HG02870 (cell line): Measurements from ENCODE around the gene PLEKHO2.

ENCODE experiments used
- ATAC-seq: cut with Tn5 transposase; IDR thresholded peaks from one replicate; pipeline ENCODE4 v1.9.1; 2021; ENCODE audit warnings: mild to moderate bottlenecking, moderate library complexity; ENCODE audit not compliant: unreplicated experiment

The PLEKHO2 gene

DNA sequence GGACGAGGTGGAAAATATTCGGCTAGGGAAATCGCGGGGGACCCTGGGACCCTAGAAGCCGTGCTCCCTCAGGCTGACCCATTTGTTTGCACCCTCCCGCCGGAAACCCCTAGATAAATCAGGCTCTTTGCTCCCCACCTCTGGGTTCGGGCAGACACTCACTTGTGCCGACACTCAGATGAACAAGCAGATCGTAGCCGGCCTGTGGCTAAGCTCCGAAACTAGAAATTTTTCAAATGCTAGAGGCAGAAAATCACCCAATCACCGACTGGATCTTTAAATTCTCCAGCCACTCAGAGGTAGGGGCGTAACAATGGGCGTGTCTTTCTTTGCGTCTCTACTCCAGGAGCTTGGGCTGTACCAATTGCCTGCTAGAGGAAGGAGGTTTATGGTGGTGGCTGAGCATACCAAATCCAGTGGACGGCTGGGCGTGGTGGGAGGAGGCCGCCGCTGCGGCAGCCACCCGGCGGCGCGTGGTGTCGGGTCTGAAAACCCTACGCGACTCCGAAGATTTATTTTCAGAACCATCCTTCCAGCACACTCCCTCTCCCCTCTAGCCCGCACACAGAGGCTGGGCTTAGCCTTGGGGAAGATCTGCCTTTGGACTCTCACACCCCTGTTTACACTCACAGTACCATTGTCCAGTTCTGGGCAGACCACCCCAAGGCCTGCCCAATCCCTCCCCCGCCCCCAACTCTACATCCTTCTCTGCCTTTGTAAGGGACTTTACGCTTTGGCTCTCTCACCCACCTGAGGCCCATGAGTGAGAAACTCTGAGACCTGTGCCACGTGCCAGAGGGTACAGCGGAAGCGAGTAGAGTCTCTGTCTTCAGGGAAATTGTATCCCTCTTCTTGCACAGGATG, 16.1 kb upstream of the PLEKHO2 start, which contains the start of gene PIF1:
Gene PIF1, minus strand, starts transcription at position 217 of the 864 bp plus-strand sequence. CDS start 1,312 bp downstream, outside the sequence.
- peak; percentile 86 for ATAC-seq

DNA sequence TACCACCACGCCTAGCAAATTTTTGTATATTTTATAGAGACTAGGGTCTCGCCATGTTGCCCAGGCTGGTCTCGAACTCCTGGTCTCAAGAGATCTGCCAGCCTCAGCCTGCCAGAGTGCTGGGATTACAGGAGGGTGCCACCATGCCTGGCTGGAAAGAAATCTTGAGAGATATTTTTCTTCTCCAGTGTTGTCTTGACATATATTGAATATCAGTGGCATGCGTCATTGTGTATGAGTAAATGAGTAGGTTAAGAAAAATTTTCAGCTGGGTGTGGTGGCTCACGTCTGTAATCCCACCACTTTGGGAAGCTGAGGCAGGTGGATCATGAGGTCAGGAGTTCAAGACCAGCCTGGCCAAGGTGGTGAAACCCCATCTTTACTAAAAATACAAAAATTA, 12.7 kb upstream of the PLEKHO2 start:
- no peak for ATAC-seq

DNA sequence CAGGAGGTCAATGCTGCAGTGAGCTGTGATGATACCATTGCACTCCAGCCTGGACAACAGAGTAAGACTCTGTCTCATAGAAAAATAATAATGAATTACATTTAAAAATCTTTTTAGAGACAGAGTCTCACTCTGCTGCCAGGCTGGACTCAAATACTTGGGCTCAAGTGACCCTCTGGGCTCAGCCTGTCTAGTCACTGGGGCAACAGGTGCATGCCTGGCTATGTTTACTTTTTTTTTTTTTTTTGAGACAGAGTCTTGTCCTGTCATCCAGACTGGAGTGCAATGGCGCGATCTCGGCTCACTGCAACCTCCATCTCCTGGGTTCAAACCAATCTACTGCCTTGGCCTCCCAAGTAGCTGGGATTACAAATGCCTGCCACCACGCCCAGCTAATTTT, 8.0 kb upstream of the PLEKHO2 start:
- ATAC-seq = no peak

DNA sequence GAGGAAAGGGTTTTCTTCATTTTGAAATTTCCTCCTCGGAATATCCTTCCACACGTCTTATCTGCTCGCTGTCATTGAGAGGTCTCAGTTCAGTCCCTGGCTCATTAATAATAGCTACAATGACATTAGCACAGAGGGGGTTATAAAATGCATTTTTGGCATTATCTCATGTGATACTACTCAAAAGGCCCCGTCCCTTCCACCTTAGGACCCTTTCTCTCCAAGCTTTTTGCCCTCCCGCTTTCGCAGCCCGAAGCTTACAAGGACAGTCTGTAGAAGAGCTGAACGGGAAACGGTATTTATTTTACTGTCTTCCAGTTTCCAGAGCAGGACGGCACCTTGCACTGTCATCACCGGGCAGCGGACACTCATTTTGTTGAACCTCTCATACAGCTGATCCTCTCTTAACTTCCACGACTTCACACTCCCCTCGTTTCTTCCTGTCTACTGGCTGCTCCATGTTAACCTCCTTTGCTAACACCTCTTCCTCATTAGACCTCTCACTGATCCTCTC, 5.6 kb upstream of the PLEKHO2 start:
- no peak for ATAC-seq

DNA sequence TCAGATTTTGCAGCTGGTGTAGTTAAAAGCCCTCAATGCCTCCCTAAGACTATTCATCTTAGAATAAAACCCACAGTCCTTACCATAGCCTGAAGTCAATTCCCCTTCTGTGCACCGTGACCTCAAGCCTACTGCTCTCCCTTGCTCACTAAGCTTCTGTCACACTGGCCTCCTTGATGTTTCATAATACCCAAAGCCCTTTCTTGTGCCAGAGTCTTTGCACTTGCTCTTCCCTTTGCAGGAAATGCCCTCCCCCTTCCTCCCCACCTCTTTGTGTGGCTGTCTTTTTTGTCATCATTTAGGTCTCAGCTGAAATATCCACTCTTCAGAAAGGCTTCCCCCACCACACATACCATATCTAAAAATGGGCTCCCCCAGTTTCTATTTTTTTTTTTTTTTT, 4.2 kb upstream of the PLEKHO2 start:
- ATAC-seq = no peak

DNA sequence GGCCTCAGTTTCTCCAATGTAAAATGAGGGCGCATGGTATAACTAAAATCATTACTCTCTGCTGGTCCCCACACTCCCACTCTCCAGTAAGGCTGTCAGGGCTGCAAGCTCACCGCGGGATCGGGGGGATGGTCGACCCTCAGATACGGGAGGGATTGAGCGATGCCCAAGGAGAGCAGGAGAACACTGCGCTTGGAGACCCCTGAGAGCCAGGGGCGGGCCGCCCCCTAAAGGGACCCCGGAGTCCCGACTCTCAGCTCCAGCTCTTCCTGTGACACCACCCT, 713 bp upstream of the PLEKHO2 start:
- no peak for ATAC-seq

DNA sequence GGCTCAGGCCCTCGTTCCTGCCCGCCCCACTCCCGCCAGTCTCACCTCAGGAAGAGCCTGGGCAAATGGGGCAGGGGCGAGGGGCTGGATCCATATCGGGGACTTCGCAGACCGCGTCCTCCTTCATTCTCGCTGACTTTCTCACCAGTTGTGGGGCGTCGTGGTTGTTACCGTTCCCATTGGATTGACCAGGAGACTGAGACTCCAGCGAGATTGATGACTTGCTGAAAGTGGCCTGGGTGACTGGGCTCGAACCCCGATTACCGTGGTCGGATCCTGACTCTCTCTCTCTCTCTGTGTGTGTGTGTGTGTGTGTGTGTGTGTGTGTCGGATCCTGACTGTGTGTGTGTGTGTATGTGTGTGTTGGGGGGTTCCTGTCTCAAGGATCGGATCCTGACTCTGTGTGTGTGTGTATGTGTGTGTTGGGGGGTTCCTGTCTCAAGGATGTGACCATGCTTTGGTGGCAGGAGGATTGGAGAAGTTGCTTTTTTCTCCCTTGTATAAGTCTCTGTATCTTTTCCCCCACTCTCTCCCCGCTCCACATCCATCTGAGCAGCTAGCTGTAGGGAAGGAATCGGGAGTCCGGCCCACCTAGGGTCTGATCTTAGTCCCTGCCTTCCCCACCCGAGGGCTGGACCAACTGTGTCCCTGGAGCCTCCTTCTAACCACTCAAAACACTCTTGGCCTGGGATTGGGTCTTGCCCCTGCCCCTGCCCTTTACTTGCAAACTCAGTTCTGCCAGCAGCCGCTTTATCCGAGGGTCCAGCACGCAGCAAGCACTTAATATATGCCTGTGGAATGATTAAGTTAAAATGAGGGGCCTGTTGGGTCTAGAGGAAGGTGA, 603 bp downstream of the PLEKHO2 start:
- no peak for ATAC-seq

DNA sequence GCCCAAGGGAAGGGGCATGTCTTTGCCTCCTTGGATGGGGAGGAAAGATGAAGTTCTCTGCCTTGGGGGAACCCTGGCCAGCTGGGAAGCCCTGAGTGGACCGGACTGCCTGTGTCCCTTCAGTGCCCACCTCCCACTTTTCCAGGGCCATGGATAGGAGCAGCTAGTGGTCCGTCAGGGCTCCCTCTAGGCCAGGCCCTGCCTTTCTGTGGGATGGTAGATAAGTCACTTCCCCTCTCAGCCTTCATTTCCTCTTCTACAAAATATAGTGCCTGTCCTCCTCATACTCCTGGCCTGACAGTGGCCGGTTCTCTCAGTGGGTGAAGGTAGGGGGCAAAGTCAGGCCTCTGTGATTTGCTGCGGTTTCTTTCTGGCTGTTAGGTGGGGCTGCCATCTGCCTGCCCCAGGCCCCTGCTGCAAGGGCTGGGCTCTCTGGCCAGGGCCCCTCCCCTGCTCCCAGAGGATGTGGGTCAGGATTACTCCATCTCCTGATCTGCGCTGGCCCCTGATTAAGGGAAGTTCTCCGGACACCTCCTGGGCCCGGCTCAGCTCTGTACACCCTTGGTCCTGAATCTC, 1.4 kb downstream of the PLEKHO2 start:
- ATAC-seq = no peak

DNA sequence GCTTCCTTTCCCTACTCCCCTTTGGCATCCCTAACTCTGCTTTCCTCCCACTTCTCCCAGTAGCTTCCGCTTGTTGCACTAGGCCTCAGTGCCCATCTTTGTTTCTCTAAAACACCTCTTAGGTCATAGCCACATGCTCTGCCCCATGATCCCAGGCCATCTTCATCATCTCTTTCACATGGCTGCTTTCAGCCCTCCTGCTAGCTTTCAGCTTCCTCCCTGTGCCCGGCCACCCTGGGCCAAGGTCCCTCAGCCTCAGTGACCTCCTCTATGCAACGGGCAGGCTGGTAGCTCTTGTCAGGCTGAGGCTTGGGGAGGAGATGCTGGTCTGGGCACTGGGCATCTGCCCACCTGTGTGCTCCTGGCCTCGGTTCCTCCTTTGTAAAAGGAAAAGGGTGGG, 2.3 kb downstream of the PLEKHO2 start:
- no peak for ATAC-seq

DNA sequence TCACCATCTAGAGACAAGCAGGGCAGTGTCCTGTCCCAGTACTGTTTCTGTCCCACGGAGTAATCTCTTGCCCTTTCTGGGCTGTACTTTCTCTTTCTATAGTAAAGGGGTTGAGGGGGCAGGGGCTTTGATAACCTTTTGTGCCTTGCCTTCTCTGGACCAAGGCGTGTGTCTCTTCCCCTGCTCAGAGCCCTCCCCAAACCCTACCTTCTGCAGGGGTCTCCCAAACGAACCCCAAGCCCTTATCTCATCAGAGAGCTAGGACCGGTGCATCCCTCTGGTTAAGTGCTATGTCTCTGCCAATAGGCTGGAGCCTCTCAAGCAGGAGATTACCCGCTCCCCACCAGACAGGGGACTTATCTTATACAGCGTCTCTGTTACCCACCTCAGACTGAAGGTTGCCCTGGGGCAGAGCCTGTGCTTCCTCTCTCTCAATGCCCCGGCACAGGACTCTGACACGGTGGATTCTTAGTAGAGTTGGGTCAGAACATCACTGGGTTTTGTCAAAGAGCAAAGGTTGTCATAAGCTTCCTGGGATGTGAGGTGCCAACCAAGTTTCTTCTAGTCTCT, 2.9 kb downstream of the PLEKHO2 start:
- no peak for ATAC-seq

DNA sequence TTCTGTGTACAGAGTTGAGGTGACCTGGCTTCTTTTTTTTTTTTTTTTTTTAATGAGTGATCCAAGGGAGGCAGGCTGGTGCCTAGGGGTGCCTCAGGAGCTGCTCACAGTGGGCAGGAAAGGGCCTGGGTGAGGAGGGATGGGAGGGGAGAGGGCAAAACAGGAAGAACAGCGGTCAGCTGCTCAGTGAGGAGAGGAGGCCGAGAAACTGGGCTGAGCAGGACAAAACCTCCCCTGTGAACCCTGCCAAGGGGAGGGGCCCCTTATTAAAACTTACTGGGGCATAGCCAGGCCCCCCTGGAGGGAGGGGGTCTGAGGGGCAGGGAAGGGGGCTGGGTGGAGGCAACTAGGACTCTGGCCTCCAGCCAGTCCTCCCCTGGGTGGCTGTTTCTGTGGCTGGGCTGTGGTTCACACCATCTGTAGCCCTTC, 3.5 kb downstream of the PLEKHO2 start:
- ATAC-seq = no peak

DNA sequence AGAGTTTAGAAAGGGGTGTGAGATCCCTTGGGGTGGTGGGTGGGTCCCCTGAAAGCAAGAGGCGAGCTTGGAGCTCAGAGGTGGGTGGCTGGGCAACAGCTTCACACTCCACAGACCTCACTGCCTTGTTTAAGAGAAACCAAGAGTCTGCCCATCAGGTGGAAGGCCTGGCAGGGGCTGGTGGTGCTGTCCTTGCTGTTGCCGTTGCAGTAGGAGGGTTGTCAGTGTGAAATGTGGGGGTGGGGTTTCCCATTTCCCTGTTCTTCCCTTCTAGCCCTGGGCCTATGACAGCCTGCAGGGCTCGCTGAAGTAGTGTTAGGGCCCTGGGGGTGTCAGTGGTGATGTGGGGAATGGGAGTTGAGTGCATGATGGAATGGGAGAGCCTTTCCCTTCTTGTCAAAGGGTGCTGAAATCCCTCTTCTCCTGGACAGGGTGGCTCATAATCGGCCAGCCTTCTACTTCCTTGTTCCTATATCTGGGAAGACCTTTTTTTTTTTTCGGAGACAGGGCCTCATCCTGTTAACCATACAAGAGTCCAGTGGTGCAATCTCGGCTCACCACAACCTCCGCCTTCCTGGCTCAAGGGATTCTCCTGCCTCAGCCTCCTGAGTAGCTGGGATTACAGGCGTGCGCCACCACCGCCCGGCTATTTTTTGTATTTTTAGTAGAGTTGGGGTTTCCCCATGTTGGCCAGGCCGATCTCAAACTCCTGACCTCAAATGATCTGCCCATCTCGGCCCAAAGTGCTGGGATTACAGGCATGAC, 4.3 kb downstream of the PLEKHO2 start:
- no peak for ATAC-seq

DNA sequence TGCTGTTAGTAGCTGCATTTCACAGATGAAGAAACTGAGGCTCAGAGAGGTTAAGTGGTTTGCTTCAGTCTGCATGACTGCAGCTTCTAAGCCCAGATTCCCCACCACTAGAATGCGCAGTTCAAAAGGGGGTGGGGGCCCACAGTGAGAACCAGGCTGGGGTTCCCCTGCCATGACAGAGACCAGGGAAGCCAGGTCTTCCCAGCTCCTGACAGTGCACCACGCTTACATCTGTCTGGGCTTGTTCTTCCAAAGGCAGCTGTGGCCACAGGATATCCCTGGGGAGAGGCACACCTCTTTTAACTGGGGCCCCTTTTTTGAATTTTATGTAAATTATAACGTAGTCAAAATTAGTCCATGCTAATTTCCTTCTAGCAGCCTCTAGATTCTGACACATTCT, 5.3 kb downstream of the PLEKHO2 start:
- ATAC-seq = no peak

DNA sequence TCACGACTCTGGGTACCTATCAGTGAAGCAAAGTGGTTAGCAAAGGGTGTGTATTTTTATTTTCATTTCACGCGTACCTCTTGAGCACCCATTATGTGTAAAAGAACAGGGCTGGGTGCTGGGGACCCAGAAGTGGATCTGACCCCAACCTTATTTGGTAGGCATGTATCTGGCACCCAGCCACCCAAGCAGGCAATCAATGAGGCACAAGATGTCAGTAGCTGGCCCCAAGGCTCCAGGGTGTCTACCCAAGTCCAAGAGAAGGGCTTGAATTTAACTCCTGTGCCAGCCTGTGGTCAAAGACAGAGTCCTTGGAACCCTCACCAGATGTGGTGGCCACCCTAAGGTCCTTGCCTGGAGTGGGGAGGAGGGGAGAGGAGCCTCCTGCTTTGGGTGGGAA, 5.7 kb downstream of the PLEKHO2 start:
- ATAC-seq = no peak

DNA sequence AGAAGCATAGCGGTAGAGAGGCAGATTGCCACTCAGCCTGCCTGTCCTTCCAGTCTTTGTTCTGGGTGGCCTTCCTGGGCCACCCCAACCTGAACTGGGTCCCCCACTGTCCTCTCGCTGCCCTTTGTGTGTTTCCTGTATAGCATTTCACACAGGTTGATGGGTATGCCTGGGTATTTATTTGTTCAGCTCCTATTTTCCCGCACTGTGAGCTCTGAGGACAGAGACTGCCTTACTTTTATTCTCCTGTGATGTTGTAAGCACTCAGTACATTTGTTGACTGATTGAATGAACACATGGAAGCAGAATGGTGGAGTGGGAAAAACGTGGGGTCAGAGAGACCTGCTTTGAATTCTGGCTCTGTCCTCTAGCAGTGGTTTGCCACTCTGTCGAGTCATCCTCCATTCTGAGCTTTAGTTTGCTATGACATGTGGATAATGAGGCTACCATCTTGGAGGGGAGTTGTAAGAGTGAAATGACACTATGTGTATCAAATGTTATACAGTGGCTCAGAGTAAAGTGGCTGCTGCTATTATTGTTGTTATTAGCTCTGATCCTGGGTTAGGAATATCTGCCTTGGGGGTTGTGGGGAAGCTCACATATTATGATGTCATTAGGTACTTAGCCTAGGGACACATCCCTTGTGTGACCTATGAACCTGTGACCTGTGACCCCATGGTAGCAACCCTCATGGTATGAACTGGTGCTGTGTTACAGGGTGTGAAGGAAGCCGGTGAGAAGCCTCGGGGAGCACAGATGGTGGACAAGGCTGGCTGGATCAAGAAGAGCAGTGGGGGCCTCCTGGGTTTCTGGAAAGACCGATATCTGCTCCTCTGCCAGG, 6.4 kb downstream of the PLEKHO2 start:
- no peak for ATAC-seq

DNA sequence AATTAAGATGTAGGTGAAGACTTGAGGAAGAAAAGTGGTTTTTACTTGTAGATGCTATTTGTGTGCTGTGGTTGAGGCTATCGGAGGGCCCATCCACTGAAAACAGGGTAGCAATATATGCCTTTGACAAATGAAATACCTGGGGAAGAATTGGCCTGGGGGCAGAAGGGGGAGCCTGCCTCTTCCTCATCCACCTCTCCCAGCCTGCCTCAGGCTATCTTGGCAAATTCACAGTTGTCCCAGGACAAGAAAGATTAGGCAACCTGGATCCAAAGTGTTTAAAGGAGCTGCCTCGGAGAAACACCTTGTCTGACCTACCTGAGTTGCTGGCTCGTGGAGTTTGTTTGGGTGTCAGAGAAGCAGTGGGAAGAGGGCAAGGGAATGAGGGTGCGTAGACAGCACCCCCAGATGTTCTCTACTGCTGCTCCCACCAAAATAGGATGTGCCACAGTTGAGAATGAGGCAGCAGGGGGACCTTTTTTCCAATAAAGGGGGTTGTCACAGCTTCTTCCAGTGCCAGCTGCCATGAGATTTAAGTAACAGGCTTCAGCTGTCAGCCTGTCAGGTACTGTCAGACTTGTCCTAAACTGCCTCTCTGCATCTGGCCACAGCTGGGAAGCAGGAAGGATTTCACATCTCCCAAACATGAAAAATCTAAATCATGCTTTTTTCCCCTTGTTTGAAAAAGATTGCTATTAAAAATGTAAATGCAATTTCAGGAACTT, 9.2 kb downstream of the PLEKHO2 start:
- ATAC-seq = no peak

DNA sequence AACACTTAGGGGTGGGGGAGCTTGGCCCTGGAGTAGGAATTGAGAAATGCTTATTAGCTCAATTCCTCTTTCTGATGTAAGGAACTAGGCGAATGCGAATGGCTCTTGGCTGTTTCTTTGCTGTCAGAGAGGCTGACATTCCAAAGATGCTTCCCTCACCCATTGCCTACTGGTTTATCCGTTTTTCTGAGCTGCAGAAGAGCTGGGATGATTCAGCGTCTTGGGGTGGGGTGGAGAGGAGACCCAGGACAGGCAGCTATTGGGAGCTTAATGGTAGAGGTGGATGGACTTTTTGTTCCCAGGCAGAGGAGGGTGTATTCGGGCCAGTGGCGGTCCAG, 9.8 kb downstream of the PLEKHO2 start:
- no peak for ATAC-seq

DNA sequence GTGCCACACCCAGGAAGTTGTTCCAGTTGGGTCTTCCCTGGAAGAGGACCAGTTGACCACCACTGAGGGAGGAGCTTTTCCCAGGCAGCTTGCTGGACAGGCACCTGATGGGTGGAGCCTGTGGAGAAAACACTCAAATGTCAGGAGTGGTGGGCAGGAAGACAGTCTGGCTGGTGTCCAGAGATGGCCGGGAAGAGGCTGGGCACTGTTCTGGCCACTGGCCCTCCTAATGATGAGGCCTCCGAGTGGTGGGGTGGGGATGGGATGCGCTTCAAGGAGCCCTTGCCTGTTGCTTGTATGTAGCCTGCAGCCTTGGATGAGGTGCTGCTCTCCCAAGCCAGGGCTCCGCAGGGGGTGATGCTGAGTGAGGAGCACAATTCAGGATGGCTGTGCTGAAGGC, 12.3 kb downstream of the PLEKHO2 start:
- ATAC-seq = no peak

DNA sequence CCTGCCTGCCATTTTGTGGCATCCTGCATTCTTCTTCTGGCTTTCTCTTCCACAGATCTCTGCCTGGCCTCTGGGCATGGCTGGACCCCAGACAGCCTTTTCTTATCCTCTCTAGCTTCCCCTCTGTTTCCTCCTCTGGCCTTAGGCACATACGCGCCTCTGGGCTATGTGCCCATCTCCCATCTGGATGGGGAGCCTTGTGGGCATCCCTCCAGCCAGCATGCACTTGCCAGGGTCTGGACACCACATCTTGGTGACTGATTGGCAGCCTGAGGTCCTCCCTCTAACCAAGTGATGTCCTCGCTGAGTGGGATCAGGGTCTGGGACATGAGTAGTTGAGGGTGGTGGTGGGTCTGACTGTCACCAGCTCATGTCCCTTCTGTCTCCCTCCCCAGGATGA, 12.8 kb downstream of the PLEKHO2 start:
- no peak for ATAC-seq
